IMR-90 (cell line): ENCODE results near the gene RPL10. TPM values are rescaled to one million over a fixed set of nuclear protein-coding genes. Genes with fewer than 3 reads are reported as not detected.

Experiments
- ATAC-seq: fragments of 200-7000 bp; cut with Tn5 transposase; 2 replicates; pipeline ENCODE4 v1.9.1; 2020; ENCODE audit warnings: low read depth, mild to moderate bottlenecking, moderate library complexity
- BruUV-seq: library from RNA; stranded (reverse); fragments of 400-500 nt; replicated peaks from 2 replicates; lab custom pipeline; 2021; lab: Mats Ljungman, UMichigan
- CTCF ChIA-PET: fragments of 300-600 bp; formaldehyde crosslinking; extraction: SDS; loops from one replicate; lab custom pipeline; 2021; ENCODE audit warnings: antibody characterized with exemption; lab: Yijun Ruan, JAX
- POLR2A ChIA-PET: fragments of 300-600 bp; sonication (Branson Sonifier 250); formaldehyde crosslinking; loops from one replicate; lab custom pipeline; 2022; ENCODE audit warnings: antibody characterized with exemption; ENCODE audit not compliant: unreplicated experiment; lab: Charles Lee
- DNase-seq: peaks from one replicate; pipeline ENCODE4 v3.0.0; 2013
- H2AFZ ChIP-seq: replicated peaks from 2 replicates; pipeline ENCODE3; 2013; ENCODE audit warnings: low read length, mild to moderate bottlenecking; ENCODE audit not compliant: poor library complexity
- H2AK5ac ChIP-seq: 2 replicates; pipeline ENCODE4 v1.6.1; 2013; ENCODE audit warnings: low read depth, low read length, inconsistent platforms
- H2AK9ac ChIP-seq: replicated peaks from 2 replicates; pipeline ENCODE3; 2013; ENCODE audit warnings: mild to moderate bottlenecking, low read depth, low read length, moderate library complexity; ENCODE audit not compliant: poor library complexity
- H2BK120ac ChIP-seq: 2 replicates; pipeline ENCODE4 v1.6.1; 2013; ENCODE audit warnings: low read depth, low read length, inconsistent platforms
- H2BK15ac ChIP-seq: 3 replicates; pipeline ENCODE4 v1.6.1; 2013; ENCODE audit warnings: low read depth, low read length, inconsistent platforms
- H2BK20ac ChIP-seq: 2 replicates; pipeline ENCODE4 v1.6.1; 2013; ENCODE audit warnings: low read depth, mild to moderate bottlenecking, inconsistent platforms, low read length, moderate library complexity
- H2BK5ac ChIP-seq: 2 replicates; pipeline ENCODE4 v1.6.1; 2013; ENCODE audit warnings: mild to moderate bottlenecking, low read depth, low read length, inconsistent platforms; ENCODE audit not compliant: poor library complexity, severe bottlenecking
- H3K14ac ChIP-seq: replicated peaks from 2 replicates; pipeline ENCODE4 v1.6.1; 2013; ENCODE audit warnings: low read depth, low read length, inconsistent platforms
- H3K18ac ChIP-seq: 2 replicates; pipeline ENCODE4 v1.6.1; 2013; ENCODE audit warnings: low read depth, low read length, control low read depth
- H3K23ac ChIP-seq: 2 replicates; pipeline ENCODE4 v1.6.1; 2013; ENCODE audit warnings: low read depth, low read length, inconsistent platforms
- H3K27ac ChIP-seq: 2 replicates; pipeline ENCODE4 v1.5.1; 2013; ENCODE audit warnings: mild to moderate bottlenecking, control low read depth, low read length; ENCODE audit not compliant: insufficient read depth
- H3K27me3 ChIP-seq: 2 replicates; pipeline ENCODE4 v1.6.1; 2013; ENCODE audit warnings: low read length; ENCODE audit not compliant: control insufficient read depth, insufficient read depth
- H3K36me3 ChIP-seq: 2 replicates; pipeline ENCODE4 v1.6.1; 2013; ENCODE audit warnings: low read length, mixed read lengths; ENCODE audit not compliant: control insufficient read depth, insufficient read depth
- H3K4ac ChIP-seq: 2 replicates; pipeline ENCODE4 v1.6.1; 2013; ENCODE audit warnings: low read depth, low read length, inconsistent platforms
- H3K4me1 ChIP-seq: 2 replicates; pipeline ENCODE4 v1.6.1; 2013; ENCODE audit warnings: low read length, mixed read lengths; ENCODE audit not compliant: control insufficient read depth, insufficient read depth
- H3K4me2 ChIP-seq: 2 replicates; pipeline ENCODE4 v1.6.1; 2013; ENCODE audit warnings: low read depth, mild to moderate bottlenecking, control low read depth, low read length, moderate library complexity
- H3K4me3 ChIP-seq: 2 replicates; pipeline ENCODE4 v1.5.1; 2013; ENCODE audit warnings: low read depth, mild to moderate bottlenecking, control low read depth, low read length, moderate library complexity; ENCODE audit not compliant: insufficient read depth
- H3K56ac ChIP-seq: 2 replicates; pipeline ENCODE4 v1.6.1; 2013; ENCODE audit warnings: low read length, inconsistent platforms; ENCODE audit not compliant: insufficient read depth; ENCODE audit errors: extremely low read depth
- H3K79me1 ChIP-seq, 2 experiments: 2 replicates each; pipeline ENCODE4 v1.6.1; 2013; ENCODE audit warnings: low read length in 2 of 2, inconsistent platforms in 1 of 2, low read depth in 1 of 2
- H3K9ac ChIP-seq: 2 replicates; pipeline ENCODE4 v1.6.1; 2013; ENCODE audit warnings: low read depth, low read length, control low read depth
- H3K9me1 ChIP-seq: 2 replicates; pipeline ENCODE4 v1.6.1; 2013; ENCODE audit warnings: low read length, inconsistent platforms; ENCODE audit not compliant: insufficient read depth
- H3K9me3 ChIP-seq: 2 replicates; pipeline ENCODE4 v1.6.1; 2013; ENCODE audit warnings: low read length; ENCODE audit not compliant: control insufficient read depth, insufficient read depth
- H4K20me1 ChIP-seq: 2 replicates; pipeline ENCODE4 v1.6.1; 2013; ENCODE audit warnings: low read length, inconsistent platforms; ENCODE audit not compliant: insufficient read depth
- H4K5ac ChIP-seq: 2 replicates; pipeline ENCODE4 v1.6.1; 2013; ENCODE audit warnings: mild to moderate bottlenecking, low read depth, low read length, control low read depth
- H4K8ac ChIP-seq, 2 experiments: 2 replicates each; pipeline ENCODE4 v1.6.1; 2013; ENCODE audit warnings: low read depth in 2 of 2, low read length in 2 of 2, control low read depth in 1 of 2, inconsistent platforms in 1 of 2
- H4K91ac ChIP-seq: 2 replicates; pipeline ENCODE4 v1.6.1; 2013; ENCODE audit warnings: low read depth, low read length, inconsistent platforms; ENCODE audit not compliant: insufficient read depth
- BHLHE40 ChIP-seq: fragments of 150-350 bp; IDR thresholded peaks from 2 replicates; pipeline ENCODE4 v1.6.1; 2016; ENCODE audit warnings: mild to moderate bottlenecking, low read depth, low read length
- CEBPB ChIP-seq: IDR thresholded peaks from 2 replicates; pipeline ENCODE4 v1.6.1; 2012; ENCODE audit warnings: low read depth, low read length, improper control_type of control experiment
- FOS ChIP-seq: fragments of 150-350 bp; IDR thresholded peaks from 2 replicates; pipeline ENCODE4 v1.6.1; 2016; ENCODE audit warnings: low read depth, low read length
- MAFK ChIP-seq: IDR thresholded peaks from 2 replicates; pipeline ENCODE4 v1.6.1; 2012; ENCODE audit warnings: low read depth, low read length, improper control_type of control experiment
- MAZ ChIP-seq: IDR thresholded peaks from 2 replicates; pipeline ENCODE4 v1.6.1; 2012; ENCODE audit warnings: low read depth, mild to moderate bottlenecking, low read length, improper control_type of control experiment, moderate library complexity, borderline replicate concordance
- NFE2L2 ChIP-seq: fragments of 150-350 bp; IDR thresholded peaks from 2 replicates; pipeline ENCODE4 v1.6.1; 2016; ENCODE audit warnings: low read depth, mild to moderate bottlenecking, low read length
- POLR2A ChIP-seq: IDR thresholded peaks from 2 replicates; pipeline ENCODE4 v1.6.1; 2012; ENCODE audit warnings: mild to moderate bottlenecking, low read depth, low read length
- RAD21 ChIP-seq: IDR thresholded peaks from 2 replicates; pipeline ENCODE4 v1.6.1; 2012; ENCODE audit warnings: low read length, improper control_type of control experiment
- RCOR1 ChIP-seq: IDR thresholded peaks from 2 replicates; pipeline ENCODE4 v1.6.1; 2012; ENCODE audit warnings: mild to moderate bottlenecking, low read length, improper control_type of control experiment; ENCODE audit not compliant: insufficient replicate concordance
- RFX5 ChIP-seq: IDR thresholded peaks from 2 replicates; pipeline ENCODE4 v1.8.0; 2012; ENCODE audit warnings: low read depth, mild to moderate bottlenecking, low read length, moderate library complexity
- SMC3 ChIP-seq: fragments of 150-350 bp; IDR thresholded peaks from 2 replicates; pipeline ENCODE4 v1.6.1; 2016; ENCODE audit warnings: low read depth, mild to moderate bottlenecking, antibody characterized with exemption, low read length, moderate library complexity
- WGBS, 2 experiments: methylation state at CpG; one replicate each; pipeline versions ENCODE4 v1.1.5 to v1.1.7; 2013; ENCODE audit warnings: missing lambda C conversion rate in 2 of 2; ENCODE audit not compliant: insufficient read length in 1 of 2; ENCODE audit errors: extremely low coverage in 2 of 2; 5-methylcytosine and 5-hydroxymethylcytosine counted together
- dilution Hi-C: fragments of 300-500 bp; cut with HindIII; formaldehyde crosslinking; loops from one replicate; pipeline ENCODE4 v1.14.3; 2018; ENCODE audit warnings: low sequenced_read_pairs; ENCODE audit not compliant: unreplicated experiment
- in situ Hi-C: fragments of 300-500 bp; cut with MboI; formaldehyde crosslinking; loops from 3 replicates; pipeline ENCODE4 v1.14.3; 2019; ENCODE audit warnings: low sequenced_read_pairs, inconsistent platforms, mixed read lengths
- intact Hi-C: fragments of 100-400 bp; cut with micrococcal nuclease; formaldehyde crosslinking; loops from 2 replicates; pipeline ENCODE4 v1.10.0; 2022
- polyA plus RNA-seq, 3 experiments: library from polyadenylated mRNA; depleted of rRNA; stranded (reverse); fragments of >200 nt; gene quantifications; 2 replicates each; pipeline ENCODE4 v1.2.3, GENCODE V29; 2012; ENCODE audit warnings: low replicate concordance in 1 of 3
- total RNA-seq: library from RNA; depleted of rRNA; stranded (reverse); fragments of >200 nt; gene quantifications from 2 replicates; pipeline ENCODE4 v1.2.3, GENCODE V29; 2012
- TF ChIP-seq, protein P1 (sequence below): fragments of 150-350 bp; IDR thresholded peaks from 2 replicates; pipeline ENCODE4 v1.6.1; 2016; ENCODE audit warnings: low read depth, mild to moderate bottlenecking, low read length, moderate library complexity, borderline replicate concordance
- TF ChIP-seq, protein P2 (sequence below): fragments of 150-350 bp; IDR thresholded peaks from 2 replicates; pipeline ENCODE4 v1.6.1; 2017; ENCODE audit warnings: mild to moderate bottlenecking, antibody characterized with exemption, low read length, low read depth
- TF ChIP-seq, protein P3 (sequence below): conservative IDR thresholded peaks from 2 replicates; pipeline ENCODE4 v1.5.1; 2012; ENCODE audit warnings: mild to moderate bottlenecking, low read depth, low read length, improper control_type of control experiment

Gene RPL10
- total and polyA plus RNA-seq, 2 of the 4 experiments (the other 2 are of a cell fraction) = 1,582 to 7,467 TPM

DNA sequence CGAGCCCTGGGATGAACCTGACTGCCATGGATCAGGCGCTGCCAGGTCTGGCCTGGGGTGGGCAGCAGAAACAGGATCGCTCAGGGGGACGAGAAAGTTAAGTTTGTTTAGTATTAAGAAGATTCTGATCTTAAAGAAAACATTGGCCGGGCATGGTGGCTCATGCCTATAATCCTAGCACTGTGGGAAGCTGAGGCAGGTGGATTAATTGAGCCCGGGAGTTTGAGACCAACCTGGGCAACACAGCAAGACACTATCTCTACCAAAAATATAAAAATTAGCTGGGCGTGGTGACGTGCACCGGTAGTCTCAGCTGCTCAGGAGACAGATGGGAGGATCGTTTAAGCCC lies 23.0 kb upstream of the RPL10 start:
- Histone ChIP-seq H2BK120ac (peak overlapping the region; percentile 74; the same call in 1 of the 2 replicates), H2BK15ac (0 out of 3 replicates have a peak overlapping the region, but pooled peaks have one; percentile 14), H3K36me3 (peaks cover 5% of the 10 kb centered on the region), H3K14ac (peak overlapping the region; percentile 72; the same call in 1 of the 2 replicates), H3K4me2 (peak overlapping the region; percentile 76; the same call in 1 of the 2 replicates), H2BK20ac (peak overlapping the region; percentile 25; the same call in 1 of the 2 replicates), H2AK5ac (peak overlapping the region; percentile 78), H3K9ac (peak overlapping the region; percentile 90), H2BK5ac (peak overlapping the region; percentile 82), H3K18ac (no peak overlapping the region; the same call in 1 of the 2 replicates), H4K91ac (peak overlapping the region; percentile 91), H2AFZ (peak overlapping the region; percentile 83), H4K8ac (peak overlapping the region; percentile 45 to 88; a peak in 2 of 4 replicates), H3K4ac (peak overlapping the region; percentile 74), H3K23ac (0 out of 2 replicates have a peak overlapping the region, but pooled peaks have one; percentile 38), H4K5ac (peak overlapping the region; percentile 73; the same call in 1 of the 2 replicates), H3K9me1 (0 out of 2 replicates have a peak, but pooled peaks cover 5% of the 10 kb centered on the region), H3K4me3 (peak overlapping the region; percentile 36), H3K9me3 (no peaks in the 10 kb centered on the region), H4K20me1 (peaks cover 13% of the 10 kb centered on the region), H3K27me3 (no peaks in the 10 kb centered on the region), H3K56ac (peak overlapping the region; percentile 71), H2AK9ac (peak overlapping the region; percentile 82), H3K4me1 (peaks cover 10% of the 10 kb centered on the region), H3K79me1 (peaks cover 0 to 15% of the 10 kb centered on the region in 2 experiments; a peak in 2 of 4 replicates), H3K27ac (peak overlapping the region; percentile 92)
- POLR2A ChIA-PET = interaction anchor here (2.6 kb wide), 1 partner anchor 22 kb away, joined by 8 read pairs; no protein-coding TSS in a partner anchor
- TF ChIP-seq BHLHE40 (no peak), POLR2A (no peak), MAFK (no peak), FOS (no peak), CEBPB (no peak), RAD21 (no peak), NFE2L2 (no peak), MAZ (no peak), RFX5 (no peak), SMC3 (no peak), RCOR1 (no peak)
- TF ChIP-seq, protein P1, sequence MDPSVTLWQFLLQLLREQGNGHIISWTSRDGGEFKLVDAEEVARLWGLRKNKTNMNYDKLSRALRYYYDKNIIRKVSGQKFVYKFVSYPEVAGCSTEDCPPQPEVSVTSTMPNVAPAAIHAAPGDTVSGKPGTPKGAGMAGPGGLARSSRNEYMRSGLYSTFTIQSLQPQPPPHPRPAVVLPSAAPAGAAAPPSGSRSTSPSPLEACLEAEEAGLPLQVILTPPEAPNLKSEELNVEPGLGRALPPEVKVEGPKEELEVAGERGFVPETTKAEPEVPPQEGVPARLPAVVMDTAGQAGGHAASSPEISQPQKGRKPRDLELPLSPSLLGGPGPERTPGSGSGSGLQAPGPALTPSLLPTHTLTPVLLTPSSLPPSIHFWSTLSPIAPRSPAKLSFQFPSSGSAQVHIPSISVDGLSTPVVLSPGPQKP = no peak
- TF ChIP-seq, protein P2, sequence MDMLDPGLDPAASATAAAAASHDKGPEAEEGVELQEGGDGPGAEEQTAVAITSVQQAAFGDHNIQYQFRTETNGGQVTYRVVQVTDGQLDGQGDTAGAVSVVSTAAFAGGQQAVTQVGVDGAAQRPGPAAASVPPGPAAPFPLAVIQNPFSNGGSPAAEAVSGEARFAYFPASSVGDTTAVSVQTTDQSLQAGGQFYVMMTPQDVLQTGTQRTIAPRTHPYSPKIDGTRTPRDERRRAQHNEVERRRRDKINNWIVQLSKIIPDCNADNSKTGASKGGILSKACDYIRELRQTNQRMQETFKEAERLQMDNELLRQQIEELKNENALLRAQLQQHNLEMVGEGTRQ = no peak
- TF ChIP-seq, protein P3, sequence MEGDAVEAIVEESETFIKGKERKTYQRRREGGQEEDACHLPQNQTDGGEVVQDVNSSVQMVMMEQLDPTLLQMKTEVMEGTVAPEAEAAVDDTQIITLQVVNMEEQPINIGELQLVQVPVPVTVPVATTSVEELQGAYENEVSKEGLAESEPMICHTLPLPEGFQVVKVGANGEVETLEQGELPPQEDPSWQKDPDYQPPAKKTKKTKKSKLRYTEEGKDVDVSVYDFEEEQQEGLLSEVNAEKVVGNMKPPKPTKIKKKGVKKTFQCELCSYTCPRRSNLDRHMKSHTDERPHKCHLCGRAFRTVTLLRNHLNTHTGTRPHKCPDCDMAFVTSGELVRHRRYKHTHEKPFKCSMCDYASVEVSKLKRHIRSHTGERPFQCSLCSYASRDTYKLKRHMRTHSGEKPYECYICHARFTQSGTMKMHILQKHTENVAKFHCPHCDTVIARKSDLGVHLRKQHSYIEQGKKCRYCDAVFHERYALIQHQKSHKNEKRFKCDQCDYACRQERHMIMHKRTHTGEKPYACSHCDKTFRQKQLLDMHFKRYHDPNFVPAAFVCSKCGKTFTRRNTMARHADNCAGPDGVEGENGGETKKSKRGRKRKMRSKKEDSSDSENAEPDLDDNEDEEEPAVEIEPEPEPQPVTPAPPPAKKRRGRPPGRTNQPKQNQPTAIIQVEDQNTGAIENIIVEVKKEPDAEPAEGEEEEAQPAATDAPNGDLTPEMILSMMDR = no peak
- no TSS peak for BruUV-seq
- dilution Hi-C loops (no loop called here), intact Hi-C loops (no loop called here), in situ Hi-C loops (no loop called here)
- ATAC-seq = no peak
- CTCF ChIA-PET = interaction anchor here (1.3 kb wide), 1 partner anchor 9 kb away, joined by 4 read pairs; no protein-coding TSS in a partner anchor
- WGBS, 2 experiments = 64% methylated on average over 3 of the region's 10 CpGs; no CpG with 5 or more reads in 1 of the 2 experiments
- no peak for DNase-seq
